T-cell (primary cell): Measurements from ENCODE around the gene CEP85L. TPM values are rescaled to one million over a fixed set of nuclear protein-coding genes. Genes with fewer than 3 reads are reported as not detected.

Experiments
- ATAC-seq, 4 experiments: fragments of 200-7000 bp in 3 of 4; fragments of 150-1000 bp in 1 of 4; cut with Tn5 transposase; replicated peaks in 1 of 4; 1 replicate in 3 of 4; 2 replicates in 1 of 4; pipeline ENCODE4 v1.10.0; 2021; ENCODE audit warnings: moderate library complexity in 3 of 4, mild to moderate bottlenecking in 2 of 4, moderate number of reproducible peaks in 1 of 4
- CTCF ChIA-PET, 2 donors: fragments of 300-600 bp; sonication (Branson Sonifier 250); formaldehyde crosslinking; loops; one replicate each; lab custom pipeline; 2022; ENCODE audit warnings: antibody characterized with exemption in 2 of 2; lab: Charles Lee
- POLR2A ChIA-PET, 2 donors: fragments of 300-600 bp; sonication (Branson Sonifier 250); formaldehyde crosslinking; loops; one replicate each; lab custom pipeline; 2022; ENCODE audit warnings: antibody characterized with exemption in 2 of 2; lab: Charles Lee
- DNase-seq, 35 experiments: peaks; one replicate each; pipeline versions ENCODE4 v3.0.0 to v3.0.0-alpha.2; 2013 to 2023
- H3K27ac ChIP-seq: one replicate; pipeline ENCODE4 v1.5.1; 2013; ENCODE audit warnings: low read length
- H3K27me3 ChIP-seq, 2 experiments: replicated peaks in 1 of 2; 1 replicate in 1 of 2; 2 replicates in 1 of 2; pipeline versions ENCODE4 v1.6.1 to v1.7.0; 2013; ENCODE audit warnings: low read length in 1 of 2, mixed read lengths in 1 of 2; ENCODE audit not compliant: control insufficient read depth in 2 of 2, insufficient read depth in 2 of 2; ENCODE audit errors: extremely low read depth in 1 of 2
- H3K36me3 ChIP-seq, 2 donors: 1 replicate in 1 of 2; 2 replicates in 1 of 2; pipeline versions ENCODE4 v1.6.1 to v1.7.0; 2013; ENCODE audit warnings: low read length in 1 of 2; ENCODE audit not compliant: control insufficient read depth in 2 of 2, insufficient read depth in 1 of 2; ENCODE audit errors: extremely low read depth in 1 of 2
- H3K4me1 ChIP-seq, 2 experiments: 1 replicate in 1 of 2; 2 replicates in 1 of 2; pipeline versions ENCODE4 v1.6.1 to v1.7.0; 2013; ENCODE audit warnings: low read length in 2 of 2, mixed read lengths in 1 of 2; ENCODE audit not compliant: insufficient read depth in 2 of 2, control insufficient read depth in 1 of 2; ENCODE audit errors: extremely low read depth in 1 of 2
- H3K4me3 ChIP-seq, 2 donors: 1 replicate in 1 of 2; 2 replicates in 1 of 2; pipeline versions ENCODE4 v1.5.1 to v1.7.0; 2013; ENCODE audit warnings: mild to moderate bottlenecking in 2 of 2, low read length in 1 of 2, moderate library complexity in 1 of 2; ENCODE audit not compliant: control insufficient read depth in 1 of 2; ENCODE audit errors: extremely low read depth in 1 of 2
- H3K9me3 ChIP-seq: 2 replicates; pipeline ENCODE4 v1.7.0; 2013
- H3K27ac Mint-ChIP-seq, 2 donors: one replicate each; pipeline ENCODE4 v1.8.0; 2020 to 2021; ENCODE audit warnings: mild to moderate bottlenecking in 2 of 2, mixed read lengths in 2 of 2
- H3K27me3 Mint-ChIP-seq, 2 donors: one replicate each; pipeline ENCODE4 v1.8.0; 2021 to 2022; ENCODE audit warnings: mixed read lengths in 2 of 2
- H3K36me3 Mint-ChIP-seq: one replicate; pipeline ENCODE4 v1.8.0; 2021; ENCODE audit warnings: mixed read lengths
- H3K4me1 Mint-ChIP-seq, 3 donors: one replicate each; pipeline ENCODE4 v1.8.0; 2020 to 2022; ENCODE audit warnings: mixed read lengths in 3 of 3, mild to moderate bottlenecking in 1 of 3
- H3K4me3 Mint-ChIP-seq, 3 donors: one replicate each; pipeline ENCODE4 v1.8.0; 2020 to 2022; ENCODE audit warnings: mild to moderate bottlenecking in 3 of 3, mixed read lengths in 3 of 3, moderate library complexity in 3 of 3
- H3K9me3 Mint-ChIP-seq, 3 donors: one replicate each; pipeline ENCODE4 v1.8.0; 2020 to 2022; ENCODE audit warnings: mixed read lengths in 3 of 3
- WGBS: methylation state at CpG from one replicate; pipeline ENCODE4 v1.1.5; 2013; ENCODE audit warnings: missing lambda C conversion rate; ENCODE audit not compliant: insufficient coverage; 5-methylcytosine and 5-hydroxymethylcytosine counted together
- total RNA-seq, 35 experiments: library from RNA in 6 of 35; stranded (reverse) in 6 of 35; fragments of 120-200 nt in 1 of 35; gene quantifications; one replicate each; pipeline versions ENCODE4 v1.2.1 to v1.2.4 and lab custom pipeline; 2013 to 2026

CEP85L gene
- total RNA-seq, 5 donors from 2014 or later (not counting 1 experiment from before 2014, with no cell fraction given) = 49.7 to 101 (median 53.5) TPM

GRCh38 chr6:118606858-118607257 lies 44.5 kb downstream of the CEP85L start:
- H3K27ac Mint-ChIP-seq = peak overlapping the region in 1 of 2 donors; percentile 64

GRCh38 chr6:118606268-118606667 lies 45.1 kb downstream of the CEP85L start:
- Mint-ChIP-seq H3K4me3 (peak overlapping the region in 1 of 3 donors; percentile 0), H3K4me1 (peaks cover 43 to 61% (median 58%) of the 10 kb centered on the region in 3 donors), H3K9me3 (peaks cover 0 to 4% (median 0%) of the 10 kb centered on the region in 3 donors), H3K36me3 (peaks cover 65% of the 10 kb centered on the region), H3K27me3 (no peaks in the 10 kb centered on the region), H3K27ac (peak overlapping the region in 1 of 2 donors; percentile 64)
- Histone ChIP-seq H3K27ac (no peak overlapping the region), H3K27me3 (no peaks in the 10 kb centered on the region), H3K4me1 (peaks cover 8 to 18% of the 10 kb centered on the region in 2 experiments), H3K9me3 (no peaks in the 10 kb centered on the region), H3K36me3 (peaks cover 10 to 25% of the 10 kb centered on the region in 2 donors), H3K4me3 (no peak overlapping the region)
- 40% methylated on average over 2 of the region's 3 CpGs for WGBS
- no peak for DNase-seq
- CTCF ChIA-PET = interaction anchor here (0.6 to 1.5 kb wide), 11 partner anchors 9 to 524 kb away, joined by 3 to 7 read pairs (median 4); no protein-coding TSS in a partner anchor
- ATAC-seq = peak in 2 of 4 experiments; percentile 35 to 40
- POLR2A ChIA-PET = interaction anchor here (0.7 to 1.4 kb wide), 4 partner anchors 8 to 357 kb away, joined by 3 to 5 read pairs (median 3); no protein-coding TSS in a partner anchor

More at GRCh38 chr6:118606858-118607257, 44.5 kb downstream of the CEP85L start:
- H3K27me3 ChIP-seq = no peaks in the 10 kb centered on the region
- no peak overlapping the region for H3K4me3 ChIP-seq
- no peak for DNase-seq
- Mint-ChIP-seq H3K27me3 (no peaks in the 10 kb centered on the region), H3K9me3 (peaks cover 0 to 6% (median 2%) of the 10 kb centered on the region in 3 donors), H3K4me3 (peak overlapping the region in 1 of 3 donors; percentile 0), H3K4me1 (peaks cover 49 to 59% (median 57%) of the 10 kb centered on the region in 3 donors), H3K36me3 (peaks cover 67% of the 10 kb centered on the region)
- H3K27ac ChIP-seq = no peak overlapping the region
- CTCF ChIA-PET = interaction anchor here (0.6 to 1.5 kb wide), 6 partner anchors 10 to 523 kb away, joined by 3 to 5 read pairs (median 3); no protein-coding TSS in a partner anchor
- POLR2A ChIA-PET = interaction anchor here in 1 of 2 donors (0.9 to 1.2 kb wide), 2 partner anchors 9 to 282 kb away, joined by 3 read pairs; no protein-coding TSS in a partner anchor
- H3K36me3 ChIP-seq = peaks cover 10 to 20% of the 10 kb centered on the region in 2 donors
- no peak for ATAC-seq
- H3K4me1 ChIP-seq = peaks cover 8 to 18% of the 10 kb centered on the region in 2 experiments
- no peaks in the 10 kb centered on the region for H3K9me3 ChIP-seq
- WGBS = 89% methylated on average over 3 of the region's 5 CpGs

- H3K4me1 ChIP-seq = peaks cover 8 to 14% of the 10 kb centered on the region in 2 experiments
- no CpG with 5 or more reads among the region's 2 CpGs for WGBS
- no peak overlapping the region for H3K4me3 Mint-ChIP-seq
- H3K4me1 Mint-ChIP-seq = peaks cover 38 to 54% (median 50%) of the 10 kb centered on the region in 3 donors
- H3K4me3 ChIP-seq = no peak overlapping the region
- no peaks in the 10 kb centered on the region for H3K27me3 Mint-ChIP-seq
- POLR2A ChIA-PET = interaction anchor here in 1 of 2 donors (0.5 kb wide), 1 partner anchor 14 kb away, joined by 3 read pairs; no protein-coding TSS in a partner anchor
- ATAC-seq (no peak), DNase-seq (no peak)
- H3K9me3 ChIP-seq = no peaks in the 10 kb centered on the region
- peaks cover 64% of the 10 kb centered on the region for H3K36me3 Mint-ChIP-seq
- H3K27me3 ChIP-seq = no peaks in the 10 kb centered on the region
- peaks cover 10 to 16% of the 10 kb centered on the region in 2 donors for H3K36me3 ChIP-seq
- H3K27ac ChIP-seq = no peak overlapping the region
- CTCF ChIA-PET = interaction anchor here in 1 of 2 donors (1.9 kb wide), 1 partner anchor 17 kb away, joined by 6 read pairs; no protein-coding TSS in a partner anchor
- peaks cover 0 to 4% (median 0%) of the 10 kb centered on the region in 3 donors for H3K9me3 Mint-ChIP-seq
- peak overlapping the region in 1 of 2 donors; percentile 6 for H3K27ac Mint-ChIP-seq
Measured at GRCh38 chr6:118603372-118603771, 48.0 kb downstream of the CEP85L start.

- ATAC-seq = no peak
- CTCF ChIA-PET = interaction anchor here (0.6 to 1.9 kb wide), 3 partner anchors 18 to 1254 kb away, joined by 3 to 7 read pairs (median 6); no protein-coding TSS in a partner anchor
- peaks cover 64% of the 10 kb centered on the region for H3K36me3 Mint-ChIP-seq
Measured at GRCh38 chr6:118602300-118602699, 49.1 kb downstream of the CEP85L start.

GRCh38 chr6:118598324-118598723 lies 53.1 kb downstream of the CEP85L start:
- H3K27ac Mint-ChIP-seq = no peak overlapping the region
- H3K9me3 Mint-ChIP-seq = no peaks in the 10 kb centered on the region
- H3K27me3 Mint-ChIP-seq = no peaks in the 10 kb centered on the region
- 100% methylated on average over 1 of the region's 2 CpGs for WGBS
- peaks cover 45 to 54% (median 54%) of the 10 kb centered on the region in 3 donors for H3K4me1 Mint-ChIP-seq
- H3K36me3 ChIP-seq = peaks cover 9 to 11% of the 10 kb centered on the region in 2 donors
- no peak for DNase-seq
- no peak for ATAC-seq
- no peak overlapping the region for H3K27ac ChIP-seq
- POLR2A ChIA-PET = no interaction called here
- no peaks in the 10 kb centered on the region for H3K27me3 ChIP-seq
- H3K4me3 ChIP-seq = no peak overlapping the region
- H3K4me3 Mint-ChIP-seq = no peak overlapping the region
- H3K36me3 Mint-ChIP-seq = peaks cover 53% of the 10 kb centered on the region
- H3K9me3 ChIP-seq = no peaks in the 10 kb centered on the region
- H3K4me1 ChIP-seq = no peaks in the 10 kb centered on the region
- CTCF ChIA-PET = interaction anchor here (0.5 to 0.8 kb wide), 2 partner anchors 7 to 512 kb away, joined by 5 to 6 read pairs; no protein-coding TSS in a partner anchor

More at GRCh38 chr6:118602300-118602699, 49.1 kb downstream of the CEP85L start:
- Mint-ChIP-seq H3K4me3 (no peak overlapping the region), H3K27ac (no peak overlapping the region), H3K9me3 (peaks cover 0 to 4% (median 0%) of the 10 kb centered on the region in 3 donors), H3K27me3 (no peaks in the 10 kb centered on the region), H3K4me1 (peaks cover 43 to 52% (median 50%) of the 10 kb centered on the region in 3 donors)
- POLR2A ChIA-PET = interaction anchor here in 1 of 2 donors (0.7 kb wide), 1 partner anchor 1954 kb away, joined by 3 read pairs; no protein-coding TSS in a partner anchor
- no peak for DNase-seq
- Histone ChIP-seq H3K4me1 (peaks cover 5 to 12% of the 10 kb centered on the region in 2 experiments), H3K27me3 (no peaks in the 10 kb centered on the region), H3K4me3 (no peak overlapping the region), H3K9me3 (no peaks in the 10 kb centered on the region), H3K36me3 (peaks cover 10 to 12% of the 10 kb centered on the region in 2 donors), H3K27ac (no peak overlapping the region)
- WGBS = no CpG with 5 or more reads among the region's 2 CpGs

GRCh38 chr6:118597636-118598035 lies 53.8 kb downstream of the CEP85L start:
- Histone ChIP-seq H3K4me1 (no peaks in the 10 kb centered on the region), H3K4me3 (no peak overlapping the region), H3K27me3 (no peaks in the 10 kb centered on the region), H3K9me3 (no peaks in the 10 kb centered on the region), H3K36me3 (peaks cover 5 to 7% of the 10 kb centered on the region in 2 donors), H3K27ac (no peak overlapping the region)
- no peak overlapping the region for H3K4me3 Mint-ChIP-seq
- ChIA-PET POLR2A (interaction anchor here (0.6 kb wide), 2 partner anchors 9 to 753 kb away, joined by 3 read pairs; no protein-coding TSS in a partner anchor), CTCF (interaction anchor here (0.5 to 1.0 kb wide), 3 partner anchors 8 to 87 kb away, joined by 3 to 5 read pairs (median 3); no protein-coding TSS in a partner anchor)
- ATAC-seq (no peak), DNase-seq (no peak)
- WGBS = 38% methylated on average over 1 of the region's 3 CpGs
- H3K27me3 Mint-ChIP-seq = no peaks in the 10 kb centered on the region
- peaks cover 48% of the 10 kb centered on the region for H3K36me3 Mint-ChIP-seq
- peaks cover 52 to 60% (median 59%) of the 10 kb centered on the region in 3 donors for H3K4me1 Mint-ChIP-seq
- H3K27ac Mint-ChIP-seq = no peak overlapping the region
- no peaks in the 10 kb centered on the region for H3K9me3 Mint-ChIP-seq
